Activated T-cell treated with anti-CD3 and anti-CD28 coated beads for 1 hour (primary cell): ENCODE data around the gene MRPL37.

ENCODE experiments used
- DNase-seq: peaks from one replicate; pipeline ENCODE4 v3.0.0-alpha.2; 2020; ENCODE audit warnings: low read depth

MRPL37 gene

DNA sequence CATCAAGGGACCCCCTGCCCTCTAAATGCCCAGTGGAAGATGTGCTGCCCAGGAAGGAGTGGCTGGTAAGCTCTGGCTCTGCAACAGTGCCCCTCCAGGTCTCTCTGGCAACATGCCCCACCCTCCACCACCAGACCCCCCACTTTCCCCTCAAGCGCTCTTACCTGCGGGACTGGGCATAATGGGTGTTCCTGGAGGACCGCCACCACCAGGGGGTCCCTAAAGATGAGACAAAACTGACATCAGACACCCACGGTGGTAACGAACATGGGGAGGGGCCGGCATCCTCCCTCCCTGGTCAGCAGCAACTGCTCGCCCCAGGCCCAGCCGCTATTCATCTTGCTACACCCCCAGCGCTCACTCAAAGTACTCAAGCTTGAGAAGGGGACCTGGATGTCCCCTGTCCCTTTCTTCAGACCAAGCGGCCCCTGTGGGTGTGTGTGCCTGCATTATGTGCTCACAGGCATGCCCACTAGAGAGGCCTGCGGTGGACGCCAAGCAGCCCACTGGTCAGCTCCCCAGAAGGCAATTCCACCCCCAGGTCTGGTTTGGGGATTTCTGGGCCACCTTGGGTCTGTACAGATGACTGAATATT, 40.9 kb downstream of the MRPL37 start:
- DNase-seq = no peak

GRCh38 chr1:54241364-54241763, 41.4 kb downstream of the MRPL37 start:
- no peak for DNase-seq

- DNase-seq = no peak
These were observed 43.1 kb downstream of the MRPL37 start for GRCh38 chr1:54243022-54243421.

GRCh38 chr1:54244655-54245054, 44.7 kb downstream of the MRPL37 start:
- no peak for DNase-seq

GRCh38 chr1:54245501-54245900, 45.5 kb downstream of the MRPL37 start:
- DNase-seq = no peak

- DNase-seq = no peak
These were observed 46.3 kb downstream of the MRPL37 start for GRCh38 chr1:54246116-54246721.

DNA sequence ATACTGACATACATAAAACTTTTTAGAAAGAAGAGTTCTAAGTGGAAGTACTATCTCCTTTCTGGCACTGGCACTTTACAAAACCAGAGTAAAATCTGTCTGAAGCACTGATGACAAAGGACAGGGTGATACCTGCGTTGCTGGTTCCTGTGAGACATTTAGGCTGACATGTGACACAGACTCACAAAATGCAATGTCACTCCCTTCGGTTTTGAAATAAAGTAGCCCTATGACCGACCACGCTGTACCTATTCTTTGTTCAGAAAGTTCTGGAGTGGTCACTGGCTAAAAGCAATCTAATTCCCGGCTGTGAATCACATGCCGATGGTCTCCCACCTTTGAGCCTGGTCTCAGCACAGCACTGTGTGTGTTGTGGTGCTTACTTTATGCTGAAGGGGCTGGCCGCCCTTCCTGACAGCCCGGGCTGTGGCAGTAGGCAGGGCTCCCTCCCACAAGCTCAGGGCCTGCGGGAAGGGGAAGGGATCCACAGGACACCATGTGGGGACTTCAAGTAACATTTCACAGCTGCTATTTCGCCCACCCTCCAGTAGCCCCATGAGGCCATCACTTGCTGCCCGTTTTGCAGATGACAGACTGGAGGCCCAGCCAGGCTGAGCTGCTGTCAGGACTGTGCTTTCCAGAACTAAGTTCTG, 48.0 kb downstream of the MRPL37 start:
- no peak for DNase-seq

DNA sequence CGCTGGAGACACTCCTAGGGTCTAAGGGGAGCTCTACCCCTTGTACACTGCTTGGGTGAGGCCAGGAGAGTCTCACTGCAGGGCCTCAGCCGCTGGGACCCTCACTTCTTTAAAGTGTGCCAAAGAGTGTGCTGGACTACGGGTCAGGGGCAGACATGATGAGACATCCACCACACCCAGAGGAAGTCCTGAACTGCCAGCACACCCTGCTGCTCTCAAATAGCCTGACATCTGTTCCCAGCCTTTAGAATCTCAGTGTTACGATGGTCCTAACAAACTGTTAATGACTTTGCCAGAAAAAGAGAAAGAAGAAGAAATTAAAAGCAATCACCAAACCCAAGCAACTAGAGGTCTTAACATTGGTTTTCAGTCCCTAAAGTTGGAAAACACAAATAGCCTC, 49.0 kb downstream of the MRPL37 start:
- no peak for DNase-seq

DNA sequence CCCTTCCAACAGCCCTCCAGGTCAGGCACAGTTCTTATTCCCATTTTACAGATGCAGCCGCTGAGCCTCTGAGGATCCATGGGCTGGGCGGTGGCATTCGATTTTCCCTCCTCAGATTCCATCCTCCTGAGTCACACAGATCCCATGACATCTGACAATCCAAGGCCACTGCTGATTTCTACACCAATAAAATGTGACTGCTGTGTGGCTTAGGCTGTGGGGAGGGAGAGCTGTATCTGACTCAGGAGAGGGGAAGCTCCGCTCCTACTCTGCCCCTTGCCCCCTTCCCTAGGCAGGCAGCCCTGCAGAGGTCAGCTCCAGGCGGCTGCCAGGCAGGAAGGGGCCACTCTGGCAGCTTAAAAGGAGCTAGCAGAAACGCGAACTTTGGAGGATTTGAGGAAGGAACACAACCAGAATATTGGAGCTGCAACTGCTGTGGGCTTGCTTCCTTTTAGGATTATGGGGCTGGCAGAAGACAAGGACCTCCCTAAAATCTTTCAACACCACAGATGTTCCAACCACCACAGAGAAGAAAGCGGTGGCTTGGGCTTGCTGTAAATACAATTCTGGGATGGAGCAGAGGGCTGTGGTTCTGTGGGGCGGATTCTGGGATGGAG, 50.0 kb downstream of the MRPL37 start:
- DNase-seq = no peak

DNA sequence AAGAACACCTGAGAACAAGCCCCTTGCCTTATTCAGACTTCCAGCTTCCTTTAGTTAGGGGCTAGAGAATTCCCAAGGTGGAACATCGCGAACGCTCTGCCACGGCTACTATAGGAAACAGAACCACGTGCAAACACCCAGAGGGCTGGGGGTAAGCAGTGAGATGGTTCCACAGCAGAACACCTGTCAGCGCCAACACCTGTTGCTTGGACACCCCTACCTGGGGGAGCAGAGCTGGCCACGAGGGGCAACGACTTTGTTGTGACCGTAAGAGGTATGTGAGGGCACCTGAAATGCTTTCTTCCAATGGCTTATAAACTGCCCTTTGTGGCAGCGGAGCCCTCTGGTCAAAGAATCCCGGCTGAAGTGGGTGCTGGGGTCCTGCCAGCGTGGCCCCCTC, 50.7 kb downstream of the MRPL37 start:
- DNase-seq = no peak

- DNase-seq = no peak
These were observed 52.5 kb downstream of the MRPL37 start for GRCh38 chr1:54252371-54252936.

DNA sequence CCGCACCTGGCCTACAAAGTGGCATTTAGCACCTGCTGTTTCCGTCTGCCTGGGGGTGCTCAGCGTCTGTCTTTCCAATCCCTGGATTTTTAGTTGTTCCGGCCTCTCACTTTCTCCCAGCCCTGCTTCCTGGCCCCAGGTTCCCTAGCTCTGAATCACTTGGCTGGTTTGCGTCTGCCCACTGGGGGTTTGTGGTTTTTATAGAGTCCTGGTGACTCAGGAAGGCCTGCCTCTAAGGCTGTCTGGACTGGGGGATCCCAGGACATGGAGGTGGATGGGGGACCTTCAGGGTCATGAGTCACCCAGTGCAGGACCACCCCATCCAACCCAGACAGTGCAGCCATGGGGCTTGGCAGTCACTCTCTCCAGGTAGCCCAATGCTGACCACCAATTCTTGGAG, 53.5 kb downstream of the MRPL37 start:
- no peak for DNase-seq

DNA sequence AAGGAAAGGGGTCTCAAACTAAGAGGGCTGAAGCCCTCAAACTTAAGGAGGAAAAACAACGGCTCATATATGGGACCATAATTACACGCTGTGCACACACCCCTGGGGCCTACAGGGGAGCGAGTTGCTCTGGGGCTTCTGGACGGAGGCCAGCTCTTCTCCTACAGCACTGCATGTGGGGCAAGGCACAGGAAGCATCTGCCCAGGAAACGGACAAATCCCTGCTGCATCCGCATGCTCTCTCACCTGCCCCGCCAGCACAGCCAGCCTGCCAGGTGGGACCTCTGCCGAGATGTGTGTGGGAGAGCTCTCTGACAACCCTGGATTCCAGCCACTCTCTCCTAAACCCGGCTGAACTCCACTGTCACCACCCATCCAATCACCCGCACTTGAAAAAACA, 54.1 kb downstream of the MRPL37 start:
- DNase-seq = no peak

GRCh38 chr1:54255026-54255702, 55.2 kb downstream of the MRPL37 start:
- DNase-seq = no peak

- no peak for DNase-seq
These were observed 56.8 kb downstream of the MRPL37 start for GRCh38 chr1:54256522-54257345.

- no peak for DNase-seq
These were observed 57.3 kb downstream of the MRPL37 start for GRCh38 chr1:54257346-54257620.

- DNase-seq = no peak
These were observed 57.9 kb downstream of the MRPL37 start for GRCh38 chr1:54257876-54258275.

DNA sequence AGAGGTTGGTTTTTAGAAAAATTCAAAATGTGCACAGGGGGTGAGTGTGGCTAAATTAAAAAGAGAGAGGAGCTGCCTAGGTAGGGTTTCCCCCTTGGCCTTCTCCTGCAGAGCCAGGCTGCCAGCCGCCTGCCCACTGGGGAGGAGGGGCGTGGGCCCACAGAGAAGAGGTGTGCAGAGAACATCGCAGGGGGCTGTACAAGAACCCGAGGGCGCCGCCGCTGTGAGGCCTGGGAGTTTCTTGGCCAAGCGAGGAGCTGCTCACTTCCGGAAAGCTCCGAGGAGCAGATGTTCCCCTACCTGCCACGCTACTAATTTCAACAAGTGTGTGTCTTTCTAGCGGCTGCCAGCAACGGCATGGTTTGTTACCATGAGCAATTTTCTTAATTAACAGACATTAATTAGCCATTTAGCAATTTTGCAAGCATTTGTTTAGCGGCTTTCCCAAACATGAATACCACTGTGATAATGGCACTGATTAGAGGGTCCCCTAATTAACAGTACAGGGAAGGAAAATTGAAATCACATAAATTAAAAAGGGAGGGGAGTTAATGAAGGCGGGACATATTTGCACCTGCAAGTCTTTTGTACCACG, 59.7 kb downstream of the MRPL37 start:
- DNase-seq = no peak

GRCh38 chr1:54260810-54261209, 60.8 kb downstream of the MRPL37 start:
- DNase-seq = no peak

GRCh38 chr1:54262244-54262643, 62.3 kb downstream of the MRPL37 start:
- no peak for DNase-seq

GRCh38 chr1:54263601-54264226, 63.7 kb downstream of the MRPL37 start:
- DNase-seq = no peak
